ENCODE measurements around the gene TAF9B.
"Not testable (repeated sequence)": the region's sequence is repeated elsewhere in the genome, so short reads cannot be mapped to it uniquely, and the experiment has no call there.

TAF9B gene

GRCh38 chrX:78116365-78116764, 23.1 kb downstream of the TAF9B start:
- DNase-seq (ENCODE audit: low read depth) = no peak

- no peak for DNase-seq (ENCODE audit: low read depth)
Measured at GRCh38 chrX:78111140-78111931, 28.1 kb downstream of the TAF9B start.

- DNase-seq (ENCODE audit: low read depth) = no peak
Measured at GRCh38 chrX:78109458-78109857, 30.0 kb downstream of the TAF9B start.

GRCh38 chrX:78106651-78106986, 32.8 kb downstream of the TAF9B start:
- DNase-seq (ENCODE audit: low read depth) = no peak

- no peak for DNase-seq (ENCODE audit: low read depth)
Measured at GRCh38 chrX:78105944-78106650, 33.4 kb downstream of the TAF9B start.

- no peak for DNase-seq (ENCODE audit: low read depth)
Measured at GRCh38 chrX:78104447-78105176, 34.8 kb downstream of the TAF9B start.

- DNase-seq (ENCODE audit: low read depth) = peak; percentile 84
Measured at GRCh38 chrX:78103623-78104446, 35.6 kb downstream of the TAF9B start, which contains the start of gene PGK1. TSS of gene PGK1 (plus strand) at chrX:78104248. CDS start at chrX:78104341, 93 bp downstream.

- DNase-seq (ENCODE audit: low read depth) = no peak
Measured at GRCh38 chrX:78103001-78103622, 36.3 kb downstream of the TAF9B start.

- no peak for DNase-seq (ENCODE audit: low read depth)
Measured at GRCh38 chrX:78102091-78102490, 37.4 kb downstream of the TAF9B start.

GRCh38 chrX:78098108-78098507, 41.3 kb downstream of the TAF9B start:
- DNase-seq (ENCODE audit: low read depth) = no peak

GRCh38 chrX:78092296-78092695, 47.2 kb downstream of the TAF9B start:
- DNase-seq (ENCODE audit: low read depth) = no peak

- DNase-seq (ENCODE audit: low read depth) = not testable (repeated sequence)
Measured at GRCh38 chrX:78081413-78081812, 58.0 kb downstream of the TAF9B start.

Measured in activated gamma-delta T cell treated with anti-CD3 and anti-CD28 coated beads, Interleukin-2, amount 50 U/mL, for 16 hours (primary cell).